ENCODE data around the gene SPCS2.

SPCS2 gene

GRCh38 chr11:74948898-74949752 is at the start of gene SPCS2, which contains the start of gene XRRA1:
Gene SPCS2 (plus strand): TSS chr11:74949266. CDS start chr11:74949286, 20 bp downstream.
Gene XRRA1 (minus strand): TSS chr11:74949091. CDS start chr11:74940878, 8,213 bp downstream.
- DNase-seq, result peak; percentile 99

- DNase-seq, result no peak
Observed at GRCh38 chr11:74902342-74902741, 46.7 kb upstream of the SPCS2 start.

- DNase-seq, result no peak
Observed at GRCh38 chr11:74905326-74905725, 43.7 kb upstream of the SPCS2 start.

GRCh38 chr11:74909385-74909784 is 39.7 kb upstream of the SPCS2 start:
- DNase-seq, result no peak

- no peak for DNase-seq
Observed at GRCh38 chr11:74909812-74910211, 39.3 kb upstream of the SPCS2 start.

- no peak for DNase-seq
Observed at GRCh38 chr11:74923125-74923524, 25.9 kb upstream of the SPCS2 start.

GRCh38 chr11:74925281-74925680 is 23.8 kb upstream of the SPCS2 start:
- DNase-seq, result no peak

- no peak for DNase-seq
Observed at GRCh38 chr11:74926304-74927030, 22.6 kb upstream of the SPCS2 start.

GRCh38 chr11:74927496-74927895 is 21.6 kb upstream of the SPCS2 start:
- no peak for DNase-seq

- DNase-seq, result peak; percentile 75
Observed at GRCh38 chr11:74929431-74930363, 19.4 kb upstream of the SPCS2 start.

GRCh38 chr11:74932169-74932568 is 16.9 kb upstream of the SPCS2 start:
- no peak for DNase-seq

GRCh38 chr11:74932797-74933196 is 16.3 kb upstream of the SPCS2 start:
- no peak for DNase-seq

- no peak for DNase-seq
Observed at GRCh38 chr11:74933765-74934164, 15.3 kb upstream of the SPCS2 start.

- DNase-seq, result no peak
Observed at GRCh38 chr11:74935285-74935684, 13.8 kb upstream of the SPCS2 start.

- DNase-seq, result no peak
Observed at GRCh38 chr11:74936087-74936486, 13.0 kb upstream of the SPCS2 start.

GRCh38 chr11:74936976-74937375 is 12.1 kb upstream of the SPCS2 start:
- DNase-seq, result no peak

- DNase-seq, result no peak
Observed at GRCh38 chr11:74937696-74938475, 11.2 kb upstream of the SPCS2 start.

GRCh38 chr11:74941492-74941891 is 7.6 kb upstream of the SPCS2 start:
- DNase-seq, result no peak

- DNase-seq, result no peak
Observed at GRCh38 chr11:74942073-74942759, 6.8 kb upstream of the SPCS2 start.

- no peak for DNase-seq
Observed at GRCh38 chr11:74948546-74948897, 544 bp upstream of the SPCS2 start.

- no peak for DNase-seq
Observed at GRCh38 chr11:74949753-74950137, 679 bp downstream of the SPCS2 start.
